ENCODE measurements around the gene AXDND1.
A peak's percentile ranks its signal among the peaks of the same experiment; 100 is the strongest.
"Not testable (repeated sequence)": the region's sequence is repeated elsewhere in the genome, so short reads cannot be mapped to it uniquely, and the experiment has no call there.

The AXDND1 gene

GRCh38 chr1:179474713-179475112, 108.9 kb downstream of the AXDND1 start:
- no peak for DNase-seq (ENCODE audit: low read depth)

- DNase-seq (ENCODE audit: low read depth): peak; percentile 2
These were observed 110.7 kb downstream of the AXDND1 start for GRCh38 chr1:179476484-179476883.

- DNase-seq (ENCODE audit: low read depth): no peak
These were observed 112.6 kb downstream of the AXDND1 start for GRCh38 chr1:179478370-179478769.

- DNase-seq (ENCODE audit: low read depth): no peak
These were observed 124.8 kb downstream of the AXDND1 start for GRCh38 chr1:179490611-179491010.

- DNase-seq (ENCODE audit: low read depth): no peak
These were observed 127.6 kb downstream of the AXDND1 start for GRCh38 chr1:179493323-179493722.

- no peak for DNase-seq (ENCODE audit: low read depth)
These were observed 140.4 kb downstream of the AXDND1 start for GRCh38 chr1:179506199-179506598.

GRCh38 chr1:179509384-179509783, 143.6 kb downstream of the AXDND1 start:
- DNase-seq (ENCODE audit: low read depth): no peak

GRCh38 chr1:179510038-179510437, 144.3 kb downstream of the AXDND1 start:
- DNase-seq (ENCODE audit: low read depth): no peak

GRCh38 chr1:179516976-179517705, 151.4 kb downstream of the AXDND1 start:
- no peak for DNase-seq (ENCODE audit: low read depth)

GRCh38 chr1:179518544-179518943, 152.8 kb downstream of the AXDND1 start:
- DNase-seq (ENCODE audit: low read depth): not testable (repeated sequence)

- no peak for DNase-seq (ENCODE audit: low read depth)
These were observed 163.9 kb downstream of the AXDND1 start for GRCh38 chr1:179529482-179530195.

GRCh38 chr1:179530352-179530751, 164.6 kb downstream of the AXDND1 start:
- no peak for DNase-seq (ENCODE audit: low read depth)

- DNase-seq (ENCODE audit: low read depth): no peak
These were observed 176.0 kb downstream of the AXDND1 start for GRCh38 chr1:179541774-179542173.

- DNase-seq (ENCODE audit: low read depth): no peak
These were observed 179.6 kb downstream of the AXDND1 start for GRCh38 chr1:179545321-179545720.

GRCh38 chr1:179547021-179547535, 181.3 kb downstream of the AXDND1 start:
- no peak for DNase-seq (ENCODE audit: low read depth)

GRCh38 chr1:179548666-179549367, 183.0 kb downstream of the AXDND1 start:
- no peak for DNase-seq (ENCODE audit: low read depth)

GRCh38 chr1:179549368-179549700, 183.6 kb downstream of the AXDND1 start:
- no peak for DNase-seq (ENCODE audit: low read depth)

GRCh38 chr1:179550746-179551682, 185.2 kb downstream of the AXDND1 start:
- peak; percentile 52 for DNase-seq (ENCODE audit: low read depth)

GRCh38 chr1:179554427-179554826, 188.7 kb downstream of the AXDND1 start:
- no peak for DNase-seq (ENCODE audit: low read depth)

GRCh38 chr1:179558078-179558477, 192.3 kb downstream of the AXDND1 start:
- DNase-seq (ENCODE audit: low read depth): no peak

- DNase-seq (ENCODE audit: low read depth): no peak
These were observed 209.9 kb downstream of the AXDND1 start, which contains the start of gene NPHS2 for GRCh38 chr1:179575497-179576314. NPHS2 (minus strand) TSS chr1:179575948; CDS start chr1:179575864, 84 bp downstream.
